ENCODE results near the gene AOX1.
"Not testable (repeated sequence)": the region's sequence is repeated elsewhere in the genome, so short reads cannot be mapped to it uniquely, and the experiment has no call there.

The AOX1 gene

DNA sequence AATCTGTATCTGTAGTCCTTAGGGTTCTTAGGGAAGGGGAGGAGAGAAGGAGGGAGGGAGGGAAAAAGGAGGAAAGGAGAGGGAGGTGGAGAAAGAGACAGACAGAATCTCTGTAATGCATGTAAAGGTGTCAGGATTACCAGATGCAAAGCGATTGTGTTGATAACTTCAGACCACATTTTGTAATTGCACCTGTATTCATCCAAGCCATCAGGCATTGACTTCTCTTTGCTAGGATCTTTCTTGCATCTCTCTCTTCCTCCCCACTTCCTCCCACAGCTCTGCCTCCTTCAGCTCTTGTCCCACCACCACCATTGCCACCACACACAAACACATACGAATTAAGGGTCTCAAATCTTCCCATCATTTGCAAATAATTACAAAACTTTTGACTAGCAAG is 91.4 kb downstream of the AOX1 start:
- ChIA-PET POLR2A (no interaction called here), CTCF (no interaction called here)
- no peak for DNase-seq (ENCODE audit: extremely low spot score)
- TF ChIP-seq ELF4 (IDR thresholded peaks at IDR 0.05) (no peak), NFRKB (IDR thresholded peaks at IDR 0.05) (no peak), FOXK2 (IDR thresholded peaks at IDR 0.05) (no peak), CTBP1 (IDR thresholded peaks at IDR 0.05; ENCODE audit: borderline replicate concordance) (no peak), SP1 (IDR thresholded peaks at IDR 0.05) (no peak), SUZ12 (IDR thresholded peaks at IDR 0.05) (no peak), L3MBTL2 (conservative IDR thresholded peaks at IDR 0.05) (no peak), ARNT (IDR thresholded peaks at IDR 0.05) (no peak), LEF1 (IDR thresholded peaks at IDR 0.05; ENCODE audit: borderline replicate concordance) (no peak), FOXA1 (IDR thresholded peaks at IDR 0.05) (no peak), FOXM1 (IDR thresholded peaks at IDR 0.05; ENCODE audit: borderline replicate concordance) (no peak), ZNF384 (IDR thresholded peaks at IDR 0.05) (no peak), BHLHE40 (IDR thresholded peaks at IDR 0.05; ENCODE audit: borderline replicate concordance) (no peak), TARDBP (IDR thresholded peaks at IDR 0.05) (no peak), HDGF (IDR thresholded peaks at IDR 0.05; ENCODE audit: borderline replicate concordance) (no peak)
- TF ChIP-seq, protein P1, sequence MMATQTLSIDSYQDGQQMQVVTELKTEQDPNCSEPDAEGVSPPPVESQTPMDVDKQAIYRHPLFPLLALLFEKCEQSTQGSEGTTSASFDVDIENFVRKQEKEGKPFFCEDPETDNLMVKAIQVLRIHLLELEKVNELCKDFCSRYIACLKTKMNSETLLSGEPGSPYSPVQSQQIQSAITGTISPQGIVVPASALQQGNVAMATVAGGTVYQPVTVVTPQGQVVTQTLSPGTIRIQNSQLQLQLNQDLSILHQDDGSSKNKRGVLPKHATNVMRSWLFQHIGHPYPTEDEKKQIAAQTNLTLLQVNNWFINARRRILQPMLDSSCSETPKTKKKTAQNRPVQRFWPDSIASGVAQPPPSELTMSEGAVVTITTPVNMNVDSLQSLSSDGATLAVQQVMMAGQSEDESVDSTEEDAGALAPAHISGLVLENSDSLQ (IDR thresholded peaks at IDR 0.05): no peak

DNA sequence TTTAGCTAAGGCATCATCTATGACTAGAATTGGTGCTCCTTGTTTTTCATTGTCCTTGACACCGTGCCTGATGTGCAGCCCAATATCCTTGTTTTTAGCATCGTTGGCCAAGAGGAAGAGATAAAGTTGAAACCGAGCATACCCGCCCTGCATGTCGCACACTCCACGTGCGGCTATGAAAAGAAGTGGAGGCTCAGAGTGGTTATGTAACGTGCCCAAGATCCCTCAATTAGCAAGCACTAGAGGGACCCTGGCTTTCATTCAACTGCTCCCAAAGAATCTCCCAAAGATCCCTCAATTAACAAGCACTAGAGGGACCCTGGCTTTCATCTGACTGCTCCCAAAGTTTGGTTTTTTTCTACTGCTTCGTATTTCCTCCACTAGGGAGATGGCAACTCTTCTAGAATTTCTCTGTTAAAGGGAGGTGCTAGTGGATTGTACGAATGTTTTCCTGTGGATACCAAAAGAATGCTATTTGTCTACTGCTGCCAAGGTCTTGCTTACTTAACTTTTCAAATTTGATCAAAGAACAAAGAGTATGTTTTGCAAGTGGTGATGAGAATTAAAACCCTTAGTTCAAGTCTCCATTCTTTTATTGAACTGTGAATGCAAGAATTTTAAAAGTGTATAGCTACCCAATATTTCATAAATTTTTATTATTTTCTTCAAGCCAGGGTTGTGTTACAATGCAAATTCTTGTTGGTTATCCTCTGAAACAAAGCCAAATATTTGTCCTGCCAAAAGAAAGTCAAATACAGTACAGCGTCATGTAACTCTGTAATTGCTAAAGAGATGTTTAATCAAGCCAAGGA is 92.1 kb downstream of the AOX1 start:
- no peak for DNase-seq (ENCODE audit: extremely low spot score)
- no peak for TF ChIP-seq FOXK2 (IDR thresholded peaks at IDR 0.05)
- no peak for TF ChIP-seq ELF4 (IDR thresholded peaks at IDR 0.05)
- TF ChIP-seq ZNF384 (IDR thresholded peaks at IDR 0.05): no peak
- no peak for TF ChIP-seq BHLHE40 (IDR thresholded peaks at IDR 0.05; ENCODE audit: borderline replicate concordance)
- TF ChIP-seq CTBP1 (IDR thresholded peaks at IDR 0.05; ENCODE audit: borderline replicate concordance): no peak
- TF ChIP-seq SUZ12 (IDR thresholded peaks at IDR 0.05): no peak
- TF ChIP-seq, protein P1 (IDR thresholded peaks at IDR 0.05): no peak
- TF ChIP-seq FOXM1 (IDR thresholded peaks at IDR 0.05; ENCODE audit: borderline replicate concordance): no peak
- no peak for TF ChIP-seq FOXA1 (IDR thresholded peaks at IDR 0.05)
- ChIA-PET CTCF (no interaction called here), POLR2A (no interaction called here)

DNA sequence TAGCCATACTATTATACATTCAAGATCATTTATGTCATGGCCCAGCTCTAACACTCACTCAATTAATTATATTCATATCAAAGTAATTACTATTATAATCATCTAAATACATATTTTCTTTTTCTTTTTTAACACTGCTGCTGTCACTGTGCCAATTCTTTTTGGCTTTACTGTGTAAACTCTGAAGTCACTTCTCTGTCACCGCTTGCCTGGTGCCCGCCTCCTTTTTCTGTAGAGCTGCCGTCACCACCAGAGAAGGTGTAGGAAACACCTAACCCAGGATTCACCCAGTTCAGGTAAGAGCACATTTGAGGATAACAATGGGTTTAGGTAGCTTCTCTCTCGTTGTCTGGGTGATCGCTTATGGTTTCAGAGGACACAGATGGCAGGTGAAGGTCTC is 93.3 kb downstream of the AOX1 start:
- no peak for DNase-seq (ENCODE audit: extremely low spot score)
- ChIA-PET CTCF (no interaction called here), POLR2A (no interaction called here)
- TF ChIP-seq FOXM1 (IDR thresholded peaks at IDR 0.05; ENCODE audit: borderline replicate concordance) (no peak), ZNF384 (IDR thresholded peaks at IDR 0.05) (no peak), SUZ12 (IDR thresholded peaks at IDR 0.05) (no peak), FOXA1 (IDR thresholded peaks at IDR 0.05) (no peak), BHLHE40 (IDR thresholded peaks at IDR 0.05; ENCODE audit: borderline replicate concordance) (no peak), ELF4 (IDR thresholded peaks at IDR 0.05) (no peak), LEF1 (IDR thresholded peaks at IDR 0.05; ENCODE audit: borderline replicate concordance) (no peak), ARNT (IDR thresholded peaks at IDR 0.05) (no peak), SP1 (IDR thresholded peaks at IDR 0.05) (no peak), HDGF (IDR thresholded peaks at IDR 0.05; ENCODE audit: borderline replicate concordance) (no peak), NFRKB (IDR thresholded peaks at IDR 0.05) (no peak), FOXK2 (IDR thresholded peaks at IDR 0.05) (no peak), TARDBP (IDR thresholded peaks at IDR 0.05) (no peak), CTBP1 (IDR thresholded peaks at IDR 0.05; ENCODE audit: borderline replicate concordance) (no peak), L3MBTL2 (conservative IDR thresholded peaks at IDR 0.05) (no peak)
- TF ChIP-seq, protein P1 (IDR thresholded peaks at IDR 0.05): no peak

DNA sequence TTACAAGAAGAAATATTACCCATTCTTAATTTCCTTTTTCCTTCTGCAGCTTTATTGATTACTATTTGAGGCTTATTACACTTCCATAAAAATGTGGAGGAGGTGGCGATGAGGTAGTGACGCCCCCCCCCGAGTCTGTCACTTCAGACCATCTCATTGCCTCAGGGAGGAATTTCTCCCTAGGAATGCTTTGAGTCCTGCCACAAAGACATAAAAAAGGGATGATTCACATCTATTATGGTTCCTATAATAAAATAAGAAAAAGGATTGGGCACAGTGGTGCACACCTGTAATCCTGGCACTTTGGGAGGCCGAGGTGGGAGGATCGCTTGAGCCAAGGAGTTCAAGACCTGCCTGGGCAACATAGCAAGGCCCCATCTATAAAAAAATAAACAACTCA is 93.7 kb downstream of the AOX1 start:
- no peak for DNase-seq (ENCODE audit: extremely low spot score)
- ChIA-PET POLR2A (no interaction called here), CTCF (no interaction called here)
- no peak for TF ChIP-seq NFRKB (IDR thresholded peaks at IDR 0.05)
- TF ChIP-seq HDGF (IDR thresholded peaks at IDR 0.05; ENCODE audit: borderline replicate concordance): no peak
- no peak for TF ChIP-seq ZNF384 (IDR thresholded peaks at IDR 0.05)
- TF ChIP-seq SP1 (IDR thresholded peaks at IDR 0.05): no peak
- TF ChIP-seq TARDBP (IDR thresholded peaks at IDR 0.05): no peak
- TF ChIP-seq CTBP1 (IDR thresholded peaks at IDR 0.05; ENCODE audit: borderline replicate concordance): no peak
- TF ChIP-seq BHLHE40 (IDR thresholded peaks at IDR 0.05; ENCODE audit: borderline replicate concordance): no peak
- TF ChIP-seq FOXK2 (IDR thresholded peaks at IDR 0.05): no peak
- TF ChIP-seq ARNT (IDR thresholded peaks at IDR 0.05): no peak
- no peak for TF ChIP-seq L3MBTL2 (conservative IDR thresholded peaks at IDR 0.05)
- no peak for TF ChIP-seq FOXM1 (IDR thresholded peaks at IDR 0.05; ENCODE audit: borderline replicate concordance)
- TF ChIP-seq FOXA1 (IDR thresholded peaks at IDR 0.05): no peak
- TF ChIP-seq LEF1 (IDR thresholded peaks at IDR 0.05; ENCODE audit: borderline replicate concordance): no peak
- no peak for TF ChIP-seq SUZ12 (IDR thresholded peaks at IDR 0.05)
- TF ChIP-seq ELF4 (IDR thresholded peaks at IDR 0.05): no peak
- TF ChIP-seq, protein P1 (IDR thresholded peaks at IDR 0.05): no peak

DNA sequence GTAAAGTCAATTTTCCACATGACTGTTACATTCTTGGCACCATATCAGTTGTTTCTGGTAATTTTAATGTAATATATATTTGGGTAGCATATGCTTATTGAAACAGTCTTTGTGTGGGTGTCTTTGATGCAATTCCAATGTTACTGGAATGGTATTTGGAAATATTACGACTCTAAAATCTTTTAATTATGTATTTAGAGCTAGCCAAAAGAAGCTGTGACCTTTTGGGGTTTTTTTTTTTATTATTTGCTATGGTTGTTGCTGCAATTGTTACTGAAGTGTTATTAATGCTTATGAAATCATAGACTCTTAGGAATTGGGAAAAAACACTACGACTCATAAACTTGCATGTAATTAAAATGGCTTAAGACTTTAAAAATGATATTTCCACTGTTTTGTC is 95.9 kb downstream of the AOX1 start:
- no peak for TF ChIP-seq FOXK2 (IDR thresholded peaks at IDR 0.05)
- no peak for TF ChIP-seq NFRKB (IDR thresholded peaks at IDR 0.05)
- no peak for TF ChIP-seq ARNT (IDR thresholded peaks at IDR 0.05)
- no peak for TF ChIP-seq SUZ12 (IDR thresholded peaks at IDR 0.05)
- no peak for TF ChIP-seq SP1 (IDR thresholded peaks at IDR 0.05)
- TF ChIP-seq CTBP1 (IDR thresholded peaks at IDR 0.05; ENCODE audit: borderline replicate concordance): no peak
- TF ChIP-seq HDGF (IDR thresholded peaks at IDR 0.05; ENCODE audit: borderline replicate concordance): no peak
- ChIA-PET POLR2A (no interaction called here), CTCF (no interaction called here)

DNA sequence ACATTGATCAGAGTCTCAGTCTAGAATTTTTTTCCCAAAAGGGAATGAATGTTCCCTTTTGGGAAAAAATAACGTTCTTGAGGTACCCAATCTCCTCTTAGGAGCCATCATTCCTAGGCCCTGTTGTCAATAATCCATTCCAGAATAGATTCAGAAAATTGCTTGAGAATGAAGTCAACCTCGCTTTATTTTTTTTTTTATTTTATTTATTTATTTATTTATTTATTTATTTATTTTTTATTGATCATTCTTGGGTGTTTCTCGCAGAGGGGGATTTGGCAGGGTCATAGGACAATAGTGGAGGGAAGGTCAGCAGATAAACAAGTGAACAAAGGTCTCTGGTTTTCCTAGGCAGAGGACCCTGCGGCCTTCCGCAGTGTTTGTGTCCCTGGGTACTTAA is 96.6 kb downstream of the AOX1 start:
- DNase-seq (ENCODE audit: extremely low spot score); CTCF ChIA-PET; POLR2A ChIA-PET: not testable (repeated sequence)

More for the DNA sequence above, 95.9 kb downstream of the AOX1 start:
- no peak for DNase-seq (ENCODE audit: extremely low spot score)
